HG03342 (cell line): ENCODE results near the gene TMEM45A.
"Not testable (repeated sequence)": the region's sequence is repeated elsewhere in the genome, so short reads cannot be mapped to it uniquely, and the experiment has no call there.

Source experiments
- ATAC-seq: cut with Tn5 transposase; IDR thresholded peaks from one replicate; pipeline ENCODE4 v1.9.1; 2021; ENCODE audit warnings: mild to moderate bottlenecking, moderate library complexity; ENCODE audit not compliant: unreplicated experiment

TMEM45A gene

DNA sequence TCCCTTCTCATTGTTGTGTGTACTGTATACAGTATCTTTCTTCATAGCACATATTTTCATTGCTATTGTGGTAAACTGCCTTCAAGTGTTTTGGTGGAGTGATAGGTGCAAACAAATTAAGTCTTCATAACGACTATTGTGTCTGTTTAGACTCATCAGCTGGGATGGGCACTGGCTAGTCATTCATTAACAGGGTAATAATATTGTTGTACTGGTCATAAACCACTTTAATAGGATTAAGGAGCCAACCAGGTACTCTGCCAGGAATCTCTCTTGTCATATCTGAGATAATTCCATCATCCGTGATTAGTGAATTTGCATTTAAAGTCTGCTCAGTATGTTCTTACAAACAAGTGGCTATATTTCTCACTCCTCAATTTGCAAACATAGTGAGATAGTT, 10.2 kb upstream of the TMEM45A start:
- ATAC-seq, result no peak

DNA sequence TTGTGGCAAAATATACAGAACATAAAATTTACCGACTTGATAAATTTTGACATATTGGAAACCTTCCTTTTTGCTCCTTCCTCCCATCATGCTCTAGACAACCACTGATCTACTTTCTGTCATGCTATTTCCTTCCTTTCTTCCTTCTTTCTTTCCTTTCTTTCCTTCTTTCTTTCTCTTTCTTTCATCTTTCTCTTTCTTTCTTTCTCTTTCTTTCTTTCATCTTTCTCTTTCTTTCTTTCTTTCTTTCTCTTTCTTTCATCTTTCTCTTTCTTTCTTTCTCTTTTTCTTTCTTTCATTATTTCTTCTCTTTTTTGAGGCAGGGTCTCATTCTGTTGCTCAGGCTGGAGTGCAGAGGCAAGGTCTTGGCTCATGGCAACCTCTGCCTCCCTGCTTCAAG, 8.9 kb upstream of the TMEM45A start:
- ATAC-seq, result no peak

DNA sequence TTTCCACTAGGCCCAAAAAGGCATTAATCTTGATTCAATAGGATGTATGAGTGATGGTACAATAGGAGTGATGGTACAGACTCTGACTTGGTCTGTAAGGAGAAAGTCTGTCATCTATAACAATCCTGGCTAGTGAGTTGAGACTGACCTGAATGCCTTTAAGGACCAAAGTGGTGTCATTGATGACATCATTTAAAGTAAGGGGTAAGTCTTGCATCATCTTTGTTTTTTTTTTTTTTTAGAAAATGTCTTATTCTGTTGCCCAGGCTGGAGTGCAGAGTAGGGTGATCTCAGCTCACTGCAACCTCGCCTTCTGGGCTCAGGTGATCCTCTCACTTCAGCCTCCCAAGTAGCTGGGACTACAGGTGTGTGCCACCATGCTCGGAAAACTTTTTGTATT, 5.6 kb upstream of the TMEM45A start:
- no peak for ATAC-seq

DNA sequence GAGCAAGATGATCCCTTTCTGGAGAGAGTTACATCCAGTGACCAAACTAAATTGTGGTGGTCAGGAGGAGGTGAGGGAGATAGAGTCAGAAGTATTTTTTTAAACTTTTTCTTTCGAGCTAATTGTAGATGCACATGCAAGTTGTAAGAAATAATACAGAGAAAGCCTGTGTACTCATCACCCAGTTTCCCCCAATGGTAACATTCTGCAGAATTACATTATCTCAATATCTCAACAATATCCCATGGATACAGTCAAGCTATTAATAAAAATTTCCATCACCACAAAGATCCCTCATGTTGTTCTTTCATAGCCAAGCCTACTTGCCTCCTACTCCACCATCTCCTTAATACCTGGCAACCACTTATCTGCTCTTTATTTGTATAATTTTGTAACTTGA, 3.3 kb upstream of the TMEM45A start:
- no peak for ATAC-seq

DNA sequence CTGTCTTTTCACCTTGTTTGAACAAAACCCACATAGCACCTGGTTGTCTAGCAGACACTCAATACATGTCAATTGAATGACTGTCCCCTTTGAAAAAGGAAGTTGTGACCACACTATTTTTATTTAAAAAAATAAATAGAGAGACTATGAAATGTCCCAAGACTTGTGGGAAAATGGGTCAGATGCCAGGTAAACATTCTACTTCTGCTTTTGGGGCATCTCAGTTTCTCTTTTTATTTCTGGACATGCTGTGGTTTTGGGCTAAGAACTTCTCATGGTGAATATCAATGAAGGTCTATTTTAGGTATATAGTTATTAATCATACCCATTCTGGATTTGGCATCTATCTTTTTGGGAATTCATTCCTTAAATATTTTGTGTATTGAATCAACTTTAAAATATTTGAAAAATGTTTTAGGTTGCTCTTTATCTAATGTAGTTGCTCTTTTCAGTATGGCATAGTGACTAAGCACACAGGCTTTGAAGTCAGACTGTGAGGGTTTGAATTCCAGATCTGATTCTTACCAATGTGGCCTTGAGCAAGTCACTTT, 4.4 kb downstream of the TMEM45A start:
- peak; percentile 34 for ATAC-seq

DNA sequence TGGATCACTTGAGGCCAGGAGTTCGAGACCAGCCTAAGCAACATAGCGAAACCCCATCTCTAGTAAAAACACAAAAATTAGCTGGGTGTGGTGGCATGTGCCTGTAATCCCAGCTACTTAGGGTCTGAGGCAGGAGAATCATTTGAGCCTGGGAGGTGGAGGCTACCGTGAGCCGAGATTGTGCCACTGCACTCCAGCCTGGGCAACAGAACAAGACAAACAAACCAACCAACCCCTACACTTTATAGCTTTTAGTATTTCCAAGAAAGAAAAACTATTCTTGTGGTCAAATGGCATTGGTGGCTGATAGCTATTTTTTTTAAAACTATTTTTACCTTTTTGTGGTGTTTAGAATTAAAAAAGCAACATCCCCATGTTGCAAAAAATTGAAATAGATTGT, 7.2 kb downstream of the TMEM45A start:
- no peak for ATAC-seq

DNA sequence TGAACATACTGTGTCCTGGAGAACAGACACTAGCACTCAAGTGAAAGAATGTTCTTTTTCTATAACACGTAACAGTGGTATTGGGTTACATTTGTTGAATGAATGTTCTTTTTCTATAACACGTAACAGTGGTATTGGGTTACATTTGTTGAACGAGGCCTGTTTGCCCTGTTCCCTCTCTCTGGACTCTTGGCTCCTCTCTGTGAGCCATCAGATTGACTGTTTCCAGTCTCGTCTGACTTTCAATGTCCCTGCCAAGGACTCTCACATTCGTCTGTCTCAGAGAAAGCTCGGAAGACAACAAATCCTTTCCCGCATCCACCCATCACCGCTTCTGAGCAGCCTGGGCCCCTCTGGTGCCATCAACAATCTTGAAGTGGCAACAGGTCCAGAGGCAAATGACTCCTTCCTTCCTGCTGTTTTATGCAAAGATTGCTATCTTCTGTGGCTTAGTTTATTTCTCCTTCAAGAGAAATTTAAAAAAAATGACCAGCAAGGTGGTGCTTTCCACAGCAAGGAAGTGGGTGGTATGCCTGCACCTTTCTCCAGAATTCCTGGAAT, 8.0 kb downstream of the TMEM45A start:
- ATAC-seq, result no peak

DNA sequence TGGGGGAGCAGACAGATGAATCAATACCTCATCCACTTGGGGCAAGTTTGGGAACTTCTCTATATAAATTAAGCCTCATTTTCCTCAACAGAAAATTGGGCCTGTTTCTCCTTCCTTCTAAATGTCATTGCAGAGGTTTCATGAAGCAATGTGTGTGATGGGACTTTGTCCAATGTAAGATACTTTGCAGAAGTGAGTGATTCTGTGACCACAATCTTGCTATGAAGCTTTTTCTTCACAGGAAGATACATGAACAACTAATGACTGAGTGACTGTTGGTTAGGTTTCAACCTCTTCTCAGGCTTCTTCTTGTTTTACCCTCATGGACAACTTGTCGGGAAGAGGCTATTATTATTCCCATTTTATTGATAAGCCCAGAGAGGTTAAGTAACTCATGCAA, 11.0 kb downstream of the TMEM45A start:
- ATAC-seq, result peak; percentile 79

DNA sequence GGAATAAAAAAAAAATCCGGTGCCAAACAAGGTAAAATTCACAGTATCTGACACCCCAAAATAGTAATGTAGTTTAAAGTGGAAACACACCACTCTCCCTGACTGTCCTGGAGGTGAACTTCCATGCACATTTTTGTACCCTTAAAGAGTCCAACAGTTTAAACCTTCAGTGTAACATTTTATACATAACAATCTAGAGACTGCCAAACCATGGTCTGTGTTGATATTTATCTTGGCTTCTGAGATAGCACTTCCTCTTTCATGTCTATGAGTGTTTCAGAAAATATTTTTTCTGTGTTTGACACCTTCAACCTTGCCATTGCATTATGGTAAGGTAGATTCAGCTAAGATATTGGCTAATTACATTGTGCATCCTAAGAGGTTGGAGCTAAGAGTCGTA, 13.9 kb downstream of the TMEM45A start:
- ATAC-seq, result no peak

DNA sequence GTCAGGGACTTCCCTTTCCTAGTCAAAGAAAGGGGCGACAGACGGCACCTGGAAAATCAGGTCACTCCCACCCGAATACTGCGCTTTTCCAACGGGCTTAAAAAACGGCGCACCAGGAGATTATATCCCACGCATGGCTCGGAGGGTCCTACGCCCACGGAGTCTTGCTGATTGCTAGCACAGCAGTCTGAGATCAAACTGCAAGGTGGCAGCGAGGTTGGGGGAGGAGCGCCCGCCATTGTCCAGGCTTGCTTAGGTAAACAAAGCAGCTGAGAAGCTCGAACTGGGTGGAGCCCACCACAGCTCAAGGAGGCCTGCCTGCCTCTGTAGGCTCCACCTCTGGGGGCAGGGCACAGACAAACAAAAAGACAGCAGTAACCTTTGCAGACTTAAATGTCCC, 17.4 kb downstream of the TMEM45A start:
- ATAC-seq, result not testable (repeated sequence)

DNA sequence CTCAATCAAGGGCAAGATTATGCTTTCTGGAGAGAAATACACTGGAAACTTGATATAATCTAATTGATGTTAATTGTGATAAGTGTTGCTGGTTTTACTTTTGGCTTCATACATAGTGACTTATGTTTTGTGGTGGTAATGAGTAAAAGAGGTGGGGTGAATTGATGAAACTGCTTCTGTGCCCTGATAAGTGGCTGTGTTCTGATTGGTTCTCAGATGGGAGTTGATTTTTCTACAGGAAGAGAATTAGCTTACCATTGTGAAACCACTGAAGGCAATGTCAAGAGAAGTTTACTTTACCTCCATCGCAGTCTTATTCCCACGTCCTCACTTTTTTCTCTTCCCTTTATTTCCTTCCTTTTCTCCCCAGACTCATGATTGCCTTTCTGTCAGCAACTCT, 23.8 kb downstream of the TMEM45A start:
- ATAC-seq, result no peak

DNA sequence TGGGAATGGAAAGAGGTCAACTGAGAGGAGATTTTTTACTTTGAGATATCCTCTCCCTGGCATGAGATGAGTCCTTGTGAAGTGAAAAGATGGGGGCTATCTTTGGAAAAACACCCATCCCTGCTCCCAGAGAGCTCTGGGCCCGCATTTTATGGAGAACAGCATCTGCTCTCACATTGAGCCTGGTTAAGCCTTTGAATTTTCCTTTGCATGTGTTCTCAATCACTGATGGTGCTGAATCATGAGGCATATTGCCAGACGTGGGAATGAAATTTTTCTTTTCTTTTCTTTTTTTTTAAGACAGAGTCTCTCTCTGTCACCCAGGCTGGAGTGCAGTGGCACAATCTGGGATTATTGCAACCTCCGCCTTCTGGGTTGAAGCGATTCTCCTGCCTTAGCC, 24.4 kb downstream of the TMEM45A start:
- ATAC-seq, result no peak

DNA sequence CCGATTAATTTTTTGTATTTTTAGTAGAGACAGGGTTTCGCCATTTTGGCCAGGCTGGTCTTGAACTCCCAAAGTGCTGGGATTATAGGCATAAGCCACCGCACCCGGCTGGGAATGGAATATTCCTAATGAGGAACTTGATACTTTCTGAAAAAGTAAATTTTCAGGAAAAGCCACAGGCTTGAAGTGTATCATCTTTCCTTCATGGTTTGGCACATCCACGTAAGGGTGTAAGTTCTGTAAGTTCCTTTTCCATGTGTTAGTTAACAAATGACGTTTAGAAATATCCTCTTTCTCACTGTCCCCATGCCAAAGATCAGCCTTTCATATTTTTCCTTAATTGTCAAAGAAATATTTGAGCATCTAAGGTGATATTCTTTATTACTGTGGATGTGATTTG, 24.9 kb downstream of the TMEM45A start:
- ATAC-seq, result no peak

DNA sequence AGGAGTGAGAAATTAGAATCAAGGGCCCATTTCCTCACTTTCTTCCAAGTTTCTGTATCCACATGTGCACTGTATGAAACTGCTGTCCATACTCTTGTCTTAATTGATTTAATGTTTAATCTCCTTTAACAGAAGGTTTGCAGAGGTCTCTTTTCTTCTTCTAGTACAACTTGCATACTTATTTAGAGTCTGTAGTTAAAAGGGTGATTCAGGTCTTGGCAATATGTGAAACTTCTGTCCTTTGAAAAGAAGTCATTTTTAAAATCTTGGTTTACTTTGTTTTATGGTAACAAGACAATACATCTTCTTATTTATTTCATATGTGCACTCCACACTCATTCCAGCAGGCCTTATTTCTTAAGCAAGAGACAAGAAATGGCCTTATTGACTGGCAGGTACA, 25.8 kb downstream of the TMEM45A start:
- no peak for ATAC-seq

DNA sequence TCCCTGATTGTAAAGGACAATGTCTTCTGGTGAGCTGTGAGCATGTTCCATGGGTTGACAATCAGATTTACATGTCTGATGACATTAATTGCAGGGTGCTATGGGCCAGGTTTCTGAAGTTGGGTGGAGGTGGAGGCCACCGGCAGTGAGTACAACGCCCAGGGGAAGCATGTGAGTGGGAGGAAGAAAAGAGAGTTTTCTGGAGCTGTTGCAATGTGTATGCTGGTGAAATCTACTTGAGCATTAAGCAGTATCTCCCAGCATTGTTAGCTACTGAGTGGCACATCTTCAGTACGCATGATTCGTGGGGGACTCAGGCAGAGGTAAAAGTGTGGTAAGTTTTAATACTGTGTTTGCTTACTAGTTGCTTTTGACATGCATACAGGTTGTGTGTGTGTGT, 26.6 kb downstream of the TMEM45A start:
- ATAC-seq, result no peak

DNA sequence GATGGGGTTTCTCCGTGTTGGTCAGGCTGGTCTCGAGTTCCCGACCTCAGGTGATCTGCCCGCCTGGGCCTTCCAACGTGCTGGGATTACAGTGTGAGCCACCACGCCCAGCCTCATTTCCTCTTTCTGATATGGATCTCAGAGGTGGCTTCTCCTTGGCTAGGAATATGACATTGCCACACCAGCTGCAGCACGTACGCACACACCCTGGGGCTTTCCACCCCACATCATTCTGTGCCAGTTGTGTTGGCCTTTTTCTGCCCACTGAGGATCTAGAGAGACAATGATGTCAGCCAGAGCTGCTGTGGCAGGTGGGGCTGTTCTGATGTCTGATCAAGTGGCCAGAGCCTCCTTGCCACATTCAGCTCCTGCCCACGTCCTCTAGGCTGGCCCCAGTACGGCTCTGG, 29.0 kb downstream of the TMEM45A start:
- ATAC-seq, result no peak

DNA sequence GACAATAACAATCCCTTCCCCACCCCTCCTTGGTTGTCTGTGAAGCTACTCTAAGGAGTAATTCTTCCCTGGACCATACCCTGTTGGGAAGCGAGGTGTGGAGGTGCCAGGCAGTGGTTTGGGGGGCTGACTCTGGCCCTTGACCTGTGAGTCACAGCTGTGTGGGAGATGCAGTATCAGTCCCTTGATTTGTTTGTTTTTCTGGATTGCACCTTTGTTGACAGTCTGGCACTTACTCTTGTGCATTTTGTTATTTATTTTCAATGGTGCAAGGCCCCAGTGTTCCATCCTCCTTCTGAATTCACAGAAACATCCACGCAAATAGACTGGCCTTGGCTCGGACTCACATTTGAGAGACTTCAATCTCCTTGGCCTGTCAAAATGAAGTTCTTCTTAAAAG, 29.7 kb downstream of the TMEM45A start:
- no peak for ATAC-seq

DNA sequence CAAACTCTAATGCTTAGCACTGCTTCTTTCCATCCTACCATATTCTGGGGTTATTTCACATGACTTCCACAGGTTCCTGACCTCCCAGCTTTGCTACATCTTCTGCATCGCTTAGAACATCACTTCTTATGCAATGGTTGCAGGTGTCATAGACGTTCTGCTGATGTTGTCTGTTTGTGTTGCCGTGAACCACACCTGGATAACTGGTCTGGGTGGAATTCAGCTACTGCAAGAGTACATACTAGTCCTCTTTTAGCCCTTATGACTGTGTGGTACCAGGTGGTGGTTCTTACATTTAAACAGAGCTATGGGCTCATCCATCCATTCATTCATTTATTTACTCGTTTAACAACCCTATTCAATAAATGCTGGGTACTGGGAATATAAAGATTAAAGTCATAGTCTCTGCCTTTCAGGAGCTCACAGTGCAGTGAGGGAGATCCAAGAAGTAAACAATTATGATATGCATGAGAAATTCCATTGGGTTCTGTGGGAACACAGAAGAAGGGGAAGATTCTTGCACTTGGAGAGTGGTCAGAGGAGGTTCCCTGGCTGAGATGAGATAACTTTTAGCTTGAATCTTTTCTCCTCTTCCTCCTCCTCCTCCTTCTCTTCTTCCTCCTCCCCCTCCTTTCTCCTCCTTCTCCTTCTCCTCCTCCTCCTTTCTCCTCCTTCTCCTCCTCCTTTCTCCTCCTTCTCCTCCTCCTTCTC, 30.8 kb downstream of the TMEM45A start:
- no peak for ATAC-seq

DNA sequence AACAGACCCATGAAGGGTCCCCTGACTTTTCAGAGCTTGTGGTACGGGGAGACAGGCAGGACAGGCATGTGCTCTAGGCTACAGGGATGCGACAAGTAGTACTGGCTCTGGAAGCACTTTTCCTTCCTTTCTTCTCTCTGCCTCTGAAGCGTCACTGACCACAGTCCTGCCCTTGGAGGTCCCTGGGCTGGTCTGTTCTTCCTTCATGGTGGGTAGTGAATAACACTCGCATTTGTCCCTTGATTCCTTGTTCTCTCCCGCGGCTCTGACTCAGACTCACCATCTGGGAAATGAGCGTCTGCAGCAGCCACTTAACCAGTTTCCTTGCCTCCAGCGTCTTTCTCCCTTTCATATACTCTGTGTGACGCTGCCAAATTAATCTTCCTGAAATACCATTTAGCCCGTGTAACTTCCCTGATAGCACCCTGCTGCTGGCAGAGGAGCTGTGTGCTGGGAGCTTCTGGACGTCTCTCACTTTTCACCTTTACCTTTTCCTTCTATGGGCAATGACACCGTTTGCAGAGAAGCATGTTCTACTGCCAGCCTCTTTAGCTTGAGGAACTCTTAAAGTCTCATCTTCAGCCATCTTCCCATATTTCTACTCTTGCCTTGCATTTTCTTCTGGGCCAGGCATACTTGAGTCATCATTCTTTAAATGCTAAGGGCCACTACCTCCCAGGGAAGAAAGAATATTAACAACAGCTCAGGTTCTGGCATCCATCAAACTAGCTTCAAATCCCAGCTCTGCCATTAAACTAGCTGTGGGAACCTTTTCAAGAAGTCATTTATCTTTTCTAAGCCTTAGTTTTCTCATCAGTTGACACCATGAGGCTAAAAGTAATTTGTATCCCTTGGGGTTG, 33.6 kb downstream of the TMEM45A start:
- ATAC-seq, result no peak

DNA sequence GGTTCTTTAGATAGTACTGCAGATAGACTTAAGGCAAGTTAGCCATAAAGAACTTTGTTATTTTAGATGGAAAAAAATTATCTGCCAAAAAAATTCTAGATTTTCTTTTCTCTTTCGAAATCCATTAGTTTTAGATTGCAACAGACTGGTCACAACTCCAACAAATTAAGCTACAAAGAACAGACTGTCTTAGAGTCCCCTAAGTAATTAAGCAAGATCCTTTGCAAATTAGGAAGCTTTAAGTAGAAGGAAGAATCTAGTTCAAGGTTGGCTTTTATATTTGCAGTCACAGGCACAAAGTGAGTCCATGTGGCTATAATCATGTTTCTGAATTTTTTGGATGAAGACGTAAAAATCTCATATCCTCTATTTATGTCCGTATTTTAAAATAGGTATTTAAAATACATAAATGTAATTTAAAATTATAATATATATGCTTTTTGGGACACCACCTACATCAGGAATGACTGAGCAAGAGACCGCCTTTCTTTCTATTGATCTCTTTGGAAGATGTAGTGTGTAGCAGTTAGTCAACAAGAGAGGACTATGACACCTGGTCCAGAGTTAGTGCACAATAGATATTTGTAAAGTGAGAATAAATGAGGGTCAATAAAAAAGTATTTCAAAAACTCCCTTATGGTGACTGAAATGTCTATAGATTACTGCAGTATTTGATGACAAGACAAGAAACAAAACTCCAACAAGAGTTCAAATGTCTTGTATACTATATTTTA, 34.4 kb downstream of the TMEM45A start:
- no peak for ATAC-seq

DNA sequence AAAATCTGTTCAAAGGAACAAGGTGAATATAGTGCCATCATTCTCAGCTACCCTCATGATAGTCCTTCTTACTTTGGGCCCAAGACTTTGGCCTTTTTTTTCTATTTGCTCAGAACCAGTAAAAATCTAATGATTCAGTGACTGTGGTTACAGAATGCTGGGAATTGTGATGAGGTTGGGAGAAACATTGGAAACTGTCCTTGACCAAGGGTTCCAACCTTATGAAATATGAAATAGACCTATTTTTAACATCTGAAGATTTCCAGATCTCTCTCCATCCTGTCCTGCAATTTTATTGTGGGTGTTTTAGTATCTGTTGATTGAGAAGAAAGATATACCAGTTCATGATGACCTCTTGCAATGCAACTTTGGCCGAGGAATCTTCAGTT, 34.9 kb downstream of the TMEM45A start:
- ATAC-seq, result no peak
